ENCODE results near the gene MAPK8IP2. TPM values are rescaled to one million over a fixed set of nuclear protein-coding genes. Genes with fewer than 3 reads are reported as not detected.

Gene MAPK8IP2
- total and polyA plus RNA-seq, 10 of the 15 experiments (the other 5 are each of a cell fraction or from before 2014, with no cell fraction given), result 0.01 to 0.13 (median 0.06) TPM; not detected in 4

- ChIA-PET CTCF (no interaction called here), SMC1A (ENCODE audit: uncharacterized antibody, unreplicated experiment) (no interaction called here), RAD21 (ENCODE audit: unreplicated experiment) (no interaction called here), POLR2A (no interaction called here)
- no peaks in the 10 kb centered on the region for H3K9me3 ChIP-seq (replicated peaks; ENCODE audit: control insufficient read depth, insufficient read depth, low read length)
- DNase-seq (ENCODE audit: low read depth, low spot score) (no peak), ATAC-seq (no peak), FAIRE-seq (no peak)
- no peak overlapping the region for H3K4me2 ChIP-seq (ENCODE audit: control insufficient read depth, insufficient read depth)
- 78% methylated on average over 13 of the region's 14 CpGs for WGBS (ENCODE audit: insufficient coverage, insufficient replicate concordance, low lambda C conversion rate, missing lambda C conversion rate)
- peaks cover 29% of the 10 kb centered on the region for H3K4me1 ChIP-seq (ENCODE audit: control insufficient read depth, insufficient read depth, low read length)
- no peak overlapping the region for H3K9ac ChIP-seq (ENCODE audit: control insufficient read depth, insufficient read depth, low read length)
- intact Hi-C loops (cut with micrococcal nuclease; ENCODE audit: unreplicated experiment), result no loop called here
- peaks cover 11% of the 10 kb centered on the region for H3K79me2 ChIP-seq (ENCODE audit: control insufficient read depth, insufficient read depth, low read length)
- no peaks in the 10 kb centered on the region for H3K27me3 ChIP-seq (replicated peaks in 1 of 2; ENCODE audit: control insufficient read depth in 2 of 2, insufficient read depth in 2 of 2, low read length in 1 of 2)
- BruUV-seq (replicated peaks), result no TSS peak
- in situ Hi-C loops (cut with MboI), result no loop called here
- no peak for TF ChIP-seq SIX5 (IDR thresholded peaks at IDR 0.05; ENCODE audit: low read depth, low read length, severe bottlenecking)
- no peak for TF ChIP-seq NFYB (IDR thresholded peaks at IDR 0.05; ENCODE audit: insufficient read depth, low read depth, low read length)
- TF ChIP-seq EP300 (IDR thresholded peaks at IDR 0.05; ENCODE audit: borderline replicate concordance in 1 of 2, control insufficient read depth in 1 of 2, low read depth in 2 of 2, low read length in 2 of 2), result no peak
- no peak for TF ChIP-seq CHD2 (IDR thresholded peaks at IDR 0.05; ENCODE audit: borderline replicate concordance, low read depth, low read length)
- TF ChIP-seq MLLT1 (IDR thresholded peaks at IDR 0.05), result no peak
- TF ChIP-seq ZNF274 (IDR thresholded peaks at IDR 0.05; ENCODE audit: insufficient read depth, insufficient read length), result no peak
- TF ChIP-seq IKZF1 (conservative IDR thresholded peaks at IDR 0.05), result no peak
- no peak for TF ChIP-seq DPF2 (IDR thresholded peaks at IDR 0.05)
- no peak for TF ChIP-seq MEF2A (IDR thresholded peaks at IDR 0.05; ENCODE audit: insufficient read depth, low read depth, low read length)
- TF ChIP-seq ZBTB11 (CRISPR knock-in tag; IDR thresholded peaks at IDR 0.05), result no peak
- no peak for TF ChIP-seq KLF5 (IDR thresholded peaks at IDR 0.05; ENCODE audit: partially characterized antibody)
- TF ChIP-seq MEF2B (IDR thresholded peaks at IDR 0.05; ENCODE audit: partially characterized antibody, poor library complexity, severe bottlenecking), result no peak
- TF ChIP-seq RUNX3 (IDR thresholded peaks at IDR 0.05; ENCODE audit: low read length), result no peak
- no peaks in the 10 kb centered on the region for H4K20me1 ChIP-seq (ENCODE audit: control insufficient read depth, insufficient read depth)
- H3K4me3 ChIP-seq, result no peak overlapping the region
- H3K36me3 ChIP-seq (ENCODE audit: control insufficient read depth in 2 of 2, insufficient read depth in 2 of 2, low read length in 1 of 2), result no peaks in the 10 kb centered on the region; a peak in 2 of 4 replicates
- no peak overlapping the region for H2AFZ ChIP-seq (ENCODE audit: control insufficient read depth, low read depth, low read length)
- H3K27ac ChIP-seq (ENCODE audit: control insufficient read depth, insufficient read depth), result no peak overlapping the region
Observed at GRCh38 chr22:50625131-50625567, 24.6 kb downstream of the MAPK8IP2 start.
